ENCODE data around the gene TEX9.

TEX9 gene

GRCh38 chr15:56469483-56469882 is 104.3 kb downstream of the TEX9 start:
- Histone ChIP-seq H3K36me3 (ENCODE audit: control insufficient read depth, insufficient read depth, low read length) (no peaks in the 10 kb centered on the region), H3K9me3 (ENCODE audit: control insufficient read depth, insufficient read depth, low read length) (no peaks in the 10 kb centered on the region), H3K4me3 (ENCODE audit: low read length) (no peak overlapping the region), H3K27ac (ENCODE audit: low read length) (no peak overlapping the region), H3K27me3 (ENCODE audit: control insufficient read depth, insufficient read depth, low read length) (no peaks in the 10 kb centered on the region), H3K4me1 (ENCODE audit: control insufficient read depth, insufficient read depth, low read length) (peaks cover 2% of the 10 kb centered on the region; the same call in 1 of the 2 replicates)
- no peak for DNase-seq (ENCODE audit: low read depth, low spot score)

- WGBS (ENCODE audit: insufficient coverage, insufficient read length), result no CpG with 5 or more reads among the region's 5 CpGs
- H3K27ac ChIP-seq (ENCODE audit: low read length), result no peak overlapping the region
- H3K4me3 ChIP-seq (ENCODE audit: low read length), result no peak overlapping the region
- no peaks in the 10 kb centered on the region for H3K4me1 ChIP-seq (ENCODE audit: control insufficient read depth, insufficient read depth, low read length)
- H3K36me3 ChIP-seq (ENCODE audit: control insufficient read depth, insufficient read depth, low read length), result no peaks in the 10 kb centered on the region
- no peaks in the 10 kb centered on the region for H3K9me3 ChIP-seq (ENCODE audit: control insufficient read depth, insufficient read depth, low read length)
- H3K27me3 ChIP-seq (ENCODE audit: control insufficient read depth, insufficient read depth, low read length), result no peaks in the 10 kb centered on the region
- no peak for DNase-seq (ENCODE audit: low read depth, low spot score)
Measured at GRCh38 chr15:56471440-56472069, 106.3 kb downstream of the TEX9 start.

- no peaks in the 10 kb centered on the region for H3K27me3 ChIP-seq (ENCODE audit: control insufficient read depth, insufficient read depth, low read length)
- no peak overlapping the region for H3K27ac ChIP-seq (ENCODE audit: low read length)
- H3K4me3 ChIP-seq (ENCODE audit: low read length), result no peak overlapping the region
- no peaks in the 10 kb centered on the region for H3K36me3 ChIP-seq (ENCODE audit: control insufficient read depth, insufficient read depth, low read length)
- H3K9me3 ChIP-seq (ENCODE audit: control insufficient read depth, insufficient read depth, low read length), result no peaks in the 10 kb centered on the region
- H3K4me1 ChIP-seq (ENCODE audit: control insufficient read depth, insufficient read depth, low read length), result no peaks in the 10 kb centered on the region
- WGBS (ENCODE audit: insufficient coverage, insufficient read length), result no CpG with 5 or more reads among the region's 2 CpGs
- no peak for DNase-seq (ENCODE audit: low read depth, low spot score)
Measured at GRCh38 chr15:56472278-56472677, 107.1 kb downstream of the TEX9 start.

- Histone ChIP-seq H3K36me3 (ENCODE audit: control insufficient read depth, insufficient read depth, low read length) (no peaks in the 10 kb centered on the region), H3K9me3 (ENCODE audit: control insufficient read depth, insufficient read depth, low read length) (no peaks in the 10 kb centered on the region), H3K4me1 (ENCODE audit: control insufficient read depth, insufficient read depth, low read length) (no peaks in the 10 kb centered on the region), H3K4me3 (ENCODE audit: low read length) (no peak overlapping the region), H3K27me3 (ENCODE audit: control insufficient read depth, insufficient read depth, low read length) (no peaks in the 10 kb centered on the region), H3K27ac (ENCODE audit: low read length) (no peak overlapping the region)
- WGBS (ENCODE audit: insufficient coverage, insufficient read length), result no CpG with 5 or more reads among the region's 1 CpG
- DNase-seq (ENCODE audit: low read depth, low spot score), result no peak
Measured at GRCh38 chr15:56473017-56473416, 107.8 kb downstream of the TEX9 start.

GRCh38 chr15:56475351-56475750 is 110.1 kb downstream of the TEX9 start:
- H3K4me3 ChIP-seq (ENCODE audit: low read length), result no peak overlapping the region
- H3K9me3 ChIP-seq (ENCODE audit: control insufficient read depth, insufficient read depth, low read length), result no peaks in the 10 kb centered on the region
- no peaks in the 10 kb centered on the region for H3K4me1 ChIP-seq (ENCODE audit: control insufficient read depth, insufficient read depth, low read length)
- H3K36me3 ChIP-seq (ENCODE audit: control insufficient read depth, insufficient read depth, low read length), result no peaks in the 10 kb centered on the region
- H3K27me3 ChIP-seq (ENCODE audit: control insufficient read depth, insufficient read depth, low read length), result no peaks in the 10 kb centered on the region
- DNase-seq (ENCODE audit: low read depth, low spot score), result no peak
- H3K27ac ChIP-seq (ENCODE audit: low read length), result no peak overlapping the region

Data from iPS DF 6.9 (cell line).